Stimulated activated CD8-positive, alpha-beta memory T cell treated with anti-CD3 and anti-CD28 coated beads, Interleukin-7, amount 100 ng/mL, for 48 hours (primary cell): Measurements from ENCODE around the gene RPS6KB2.
"Not testable (repeated sequence)": the region's sequence is repeated elsewhere in the genome, so short reads cannot be mapped to it uniquely, and the experiment has no call there.

Source experiments
- DNase-seq, 2 donors: peaks; one replicate each; pipeline ENCODE4 v3.0.0-alpha.2; 2020; ENCODE audit warnings: low read depth in 1 of 2; ENCODE audit errors: extremely low read depth in 1 of 2

The RPS6KB2 gene

GRCh38 chr11:67465189-67465510, 36.9 kb downstream of the RPS6KB2 start:
- no peak for DNase-seq

- not testable (repeated sequence) for DNase-seq
Measured at GRCh38 chr11:67465530-67465929, 37.2 kb downstream of the RPS6KB2 start.

- DNase-seq = no peak
Measured at GRCh38 chr11:67466367-67466766, 38.1 kb downstream of the RPS6KB2 start.

GRCh38 chr11:67466962-67467771, 38.9 kb downstream of the RPS6KB2 start:
- no peak for DNase-seq

GRCh38 chr11:67468056-67468455, 39.8 kb downstream of the RPS6KB2 start:
- DNase-seq = no peak

GRCh38 chr11:67468456-67468758, 40.1 kb downstream of the RPS6KB2 start:
- no peak for DNase-seq

GRCh38 chr11:67468759-67469507, 40.6 kb downstream of the RPS6KB2 start, which contains the start of gene TMEM134:
TSS of gene TMEM134 (minus strand) at chr11:67469251. CDS start at chr11:67469192, 59 bp downstream.
- DNase-seq = peak; percentile 84 to 85

GRCh38 chr11:67469508-67469811, 41.2 kb downstream of the RPS6KB2 start:
- no peak for DNase-seq

- no peak for DNase-seq
Measured at GRCh38 chr11:67470337-67471002, 42.2 kb downstream of the RPS6KB2 start.

- DNase-seq = no peak
Measured at GRCh38 chr11:67472882-67473281, 44.6 kb downstream of the RPS6KB2 start.

- not testable (repeated sequence) for DNase-seq
Measured at GRCh38 chr11:67476692-67477091, 48.4 kb downstream of the RPS6KB2 start.

GRCh38 chr11:67477344-67478050, 49.2 kb downstream of the RPS6KB2 start:
- DNase-seq = not testable (repeated sequence)

GRCh38 chr11:67482275-67482826, 54.1 kb downstream of the RPS6KB2 start:
- DNase-seq = no peak

- DNase-seq = peak; percentile 91 to 96
Measured at GRCh38 chr11:67482827-67483798, 54.8 kb downstream of the RPS6KB2 start, which contains the start of gene AIP. TSS of gene AIP (plus strand) at chr11:67483026. CDS start at chr11:67483159, 133 bp downstream.

GRCh38 chr11:67483831-67484665, 55.8 kb downstream of the RPS6KB2 start:
- no peak for DNase-seq

- DNase-seq = peak; percentile 70 to 84
Measured at GRCh38 chr11:67484847-67485311, 56.6 kb downstream of the RPS6KB2 start.
